ENCODE data around the gene ARG2.

GRCh38 chr14:67575684-67576083 lies 44.0 kb upstream of the ARG2 start:
- TF ChIP-seq CTCF (conservative IDR thresholded peaks at IDR 0.05; ENCODE audit: low read depth, low read length) = no peak
- TF ChIP-seq BHLHE40 (IDR thresholded peaks at IDR 0.05; ENCODE audit: low read depth, low read length) = no peak
- TF ChIP-seq CEBPB (IDR thresholded peaks at IDR 0.05; ENCODE audit: low read depth, low read length) = no peak
- TF ChIP-seq ELK1 (IDR thresholded peaks at IDR 0.05; ENCODE audit: borderline replicate concordance, low read depth, low read length) = no peak
- no peak for TF ChIP-seq USF2 (IDR thresholded peaks at IDR 0.05; ENCODE audit: low read depth, low read length)
- no peak for TF ChIP-seq SMC3 (IDR thresholded peaks at IDR 0.05; ENCODE audit: low read depth, low read length)

All from IMR-90 (cell line).